Measurements from ENCODE around the gene HPSE2.

The HPSE2 gene

GRCh38 chr10:98431016-98431415, 804.6 kb downstream of the HPSE2 start:
- Histone ChIP-seq H3K9me3 (ENCODE audit: control insufficient read depth, low read length) (no peaks in the 10 kb centered on the region), H3K4me1 (no peaks in the 10 kb centered on the region), H3K27me3 (ENCODE audit: control insufficient read depth, insufficient read depth, low read length) (no peaks in the 10 kb centered on the region), H3K27ac (no peak overlapping the region), H2AFZ (no peak overlapping the region), H3K4me2 (ENCODE audit: low read length) (no peak overlapping the region), H3K79me2 (no peaks in the 10 kb centered on the region), H3K36me3 (ENCODE audit: control insufficient read depth, insufficient read depth, low read length) (no peaks in the 10 kb centered on the region), H3K9ac (no peak overlapping the region), H3K4me3 (ENCODE audit: low read depth, low read length) (no peak overlapping the region)
- TF ChIP-seq CTCF (IDR thresholded peaks at IDR 0.05), result no peak

GRCh38 chr10:98430427-98430826, 805.2 kb downstream of the HPSE2 start:
- H2AFZ ChIP-seq, result no peak overlapping the region
- H3K4me1 ChIP-seq, result no peaks in the 10 kb centered on the region
- H3K4me2 ChIP-seq (ENCODE audit: low read length), result no peak overlapping the region
- no peak overlapping the region for H3K9ac ChIP-seq
- H3K36me3 ChIP-seq (ENCODE audit: control insufficient read depth, insufficient read depth, low read length), result no peaks in the 10 kb centered on the region
- TF ChIP-seq CTCF (IDR thresholded peaks at IDR 0.05), result no peak
- H3K27ac ChIP-seq, result no peak overlapping the region
- no peaks in the 10 kb centered on the region for H3K27me3 ChIP-seq (ENCODE audit: control insufficient read depth, insufficient read depth, low read length)
- H3K4me3 ChIP-seq (ENCODE audit: low read depth, low read length), result no peak overlapping the region
- H3K79me2 ChIP-seq, result no peaks in the 10 kb centered on the region
- H3K9me3 ChIP-seq (ENCODE audit: control insufficient read depth, low read length), result no peaks in the 10 kb centered on the region

GRCh38 chr10:98429320-98430072, 806.2 kb downstream of the HPSE2 start:
- no peaks in the 10 kb centered on the region for H3K4me1 ChIP-seq
- H3K4me3 ChIP-seq (ENCODE audit: low read depth, low read length), result no peak overlapping the region
- no peak overlapping the region for H2AFZ ChIP-seq
- no peaks in the 10 kb centered on the region for H3K36me3 ChIP-seq (ENCODE audit: control insufficient read depth, insufficient read depth, low read length)
- H3K79me2 ChIP-seq, result no peaks in the 10 kb centered on the region
- H3K27ac ChIP-seq, result no peak overlapping the region
- H3K9ac ChIP-seq, result no peak overlapping the region
- no peaks in the 10 kb centered on the region for H3K9me3 ChIP-seq (ENCODE audit: control insufficient read depth, low read length)
- no peaks in the 10 kb centered on the region for H3K27me3 ChIP-seq (ENCODE audit: control insufficient read depth, insufficient read depth, low read length)
- TF ChIP-seq CTCF (IDR thresholded peaks at IDR 0.05), result no peak
- no peak overlapping the region for H3K4me2 ChIP-seq (ENCODE audit: low read length)

- no peak overlapping the region for H3K4me2 ChIP-seq (ENCODE audit: low read length)
- H3K36me3 ChIP-seq (ENCODE audit: control insufficient read depth, insufficient read depth, low read length), result no peaks in the 10 kb centered on the region
- no peaks in the 10 kb centered on the region for H3K79me2 ChIP-seq
- no peak overlapping the region for H2AFZ ChIP-seq
- no peaks in the 10 kb centered on the region for H3K27me3 ChIP-seq (ENCODE audit: control insufficient read depth, insufficient read depth, low read length)
- no peaks in the 10 kb centered on the region for H3K9me3 ChIP-seq (ENCODE audit: control insufficient read depth, low read length)
- no peak overlapping the region for H3K9ac ChIP-seq
- H3K27ac ChIP-seq, result no peak overlapping the region
- no peak for TF ChIP-seq CTCF (IDR thresholded peaks at IDR 0.05)
- H3K4me1 ChIP-seq, result no peaks in the 10 kb centered on the region
- H3K4me3 ChIP-seq (ENCODE audit: low read depth, low read length), result no peak overlapping the region
These were observed 808.6 kb downstream of the HPSE2 start for GRCh38 chr10:98427011-98427515.

All from parathyroid adenoma (tissue), 2 donors.